Activated B cell treated with CpG ODN at 0.5 μM for 24 hours (primary cell): ENCODE measurements around the gene SH3RF3. TPM values are rescaled to one million over a fixed set of nuclear protein-coding genes. Genes with fewer than 3 reads are reported as not detected.

Source experiments
- ATAC-seq: fragments of 200-7000 bp; cut with Tn5 transposase; one replicate; pipeline ENCODE4 v1.10.0; 2021; ENCODE audit warnings: low read depth, mild to moderate bottlenecking, moderate library complexity
- CTCF ChIA-PET: fragments of 350-600 bp; sonication (Branson Sonifier 250); formaldehyde crosslinking; loops from one replicate; lab custom pipeline; 2021; ENCODE audit warnings: antibody characterized with exemption; lab: Charles Lee
- POLR2A ChIA-PET: fragments of 350-600 bp; sonication (Branson Sonifier 250); formaldehyde crosslinking; loops from one replicate; lab custom pipeline; 2021; ENCODE audit warnings: antibody characterized with exemption; lab: Charles Lee
- DNase-seq: peaks from one replicate; pipeline ENCODE4 v3.0.0; 2022
- H3K27ac Mint-ChIP-seq: one replicate; pipeline ENCODE4 v1.8.0; 2020; ENCODE audit warnings: mixed read lengths
- H3K27me3 Mint-ChIP-seq: one replicate; pipeline ENCODE4 v1.8.0; 2021; ENCODE audit warnings: mixed read lengths
- H3K36me3 Mint-ChIP-seq: one replicate; pipeline ENCODE4 v1.8.0; 2021; ENCODE audit warnings: low read depth, mixed read lengths
- H3K4me1 Mint-ChIP-seq: one replicate; pipeline ENCODE4 v1.8.0; 2021; ENCODE audit warnings: mixed read lengths
- H3K4me3 Mint-ChIP-seq: one replicate; pipeline ENCODE4 v1.8.0; 2020; ENCODE audit warnings: mild to moderate bottlenecking, mixed read lengths
- H3K9me3 Mint-ChIP-seq: one replicate; pipeline ENCODE4 v1.8.0; 2020; ENCODE audit warnings: mixed read lengths
- intact Hi-C: fragments of 100-400 bp; cut with micrococcal nuclease; formaldehyde crosslinking; loops from one replicate; pipeline ENCODE4 v1.15.1; 2024
- total RNA-seq: library from RNA; stranded (reverse); gene quantifications from 2 replicates; pipeline ENCODE4 v1.2.3, GENCODE V29; 2022
- TF ChIP-seq, protein P1 (sequence below): fragments of 200-600 bp; IDR thresholded peaks from one replicate; pipeline ENCODE4 v1.8.0; 2022; ENCODE audit warnings: antibody characterized with exemption, mild to moderate bottlenecking

Gene SH3RF3
- total RNA-seq, 1 donor from 2014 or later, result 0.09 TPM

DNA sequence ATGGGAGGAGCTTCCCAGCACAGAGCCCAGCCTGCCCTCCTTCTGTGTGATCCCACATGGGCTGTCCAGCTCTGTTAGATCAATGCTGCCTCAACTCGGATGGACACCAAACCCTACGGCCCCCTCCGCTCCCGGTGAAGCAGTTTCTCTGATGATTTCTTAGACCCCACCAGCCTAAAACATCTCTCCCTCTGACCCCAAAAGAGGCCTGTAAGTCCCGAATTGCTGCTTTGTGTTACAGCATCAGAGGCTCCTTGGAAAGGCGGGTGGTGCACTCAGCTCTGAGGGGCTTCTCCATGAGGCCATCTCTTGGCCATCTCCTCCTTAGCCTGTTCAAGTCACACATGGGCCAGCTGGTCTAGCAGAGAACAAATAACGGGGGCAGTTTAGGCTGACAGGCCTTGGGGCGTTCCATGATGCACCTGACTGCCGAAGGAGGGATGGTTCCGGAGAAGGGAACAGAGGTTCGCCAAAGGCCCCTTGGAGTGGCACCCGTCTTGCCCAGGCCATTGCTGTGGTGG lies 240.7 kb downstream of the SH3RF3 start:
- no peak overlapping the region for H3K4me3 Mint-ChIP-seq
- ATAC-seq, result no peak
- POLR2A ChIA-PET, result no interaction called here
- no peaks in the 10 kb centered on the region for H3K9me3 Mint-ChIP-seq
- H3K27me3 Mint-ChIP-seq, result no peaks in the 10 kb centered on the region
- no peaks in the 10 kb centered on the region for H3K4me1 Mint-ChIP-seq
- no peaks in the 10 kb centered on the region for H3K36me3 Mint-ChIP-seq
- no peak for DNase-seq
- TF ChIP-seq, protein P1, sequence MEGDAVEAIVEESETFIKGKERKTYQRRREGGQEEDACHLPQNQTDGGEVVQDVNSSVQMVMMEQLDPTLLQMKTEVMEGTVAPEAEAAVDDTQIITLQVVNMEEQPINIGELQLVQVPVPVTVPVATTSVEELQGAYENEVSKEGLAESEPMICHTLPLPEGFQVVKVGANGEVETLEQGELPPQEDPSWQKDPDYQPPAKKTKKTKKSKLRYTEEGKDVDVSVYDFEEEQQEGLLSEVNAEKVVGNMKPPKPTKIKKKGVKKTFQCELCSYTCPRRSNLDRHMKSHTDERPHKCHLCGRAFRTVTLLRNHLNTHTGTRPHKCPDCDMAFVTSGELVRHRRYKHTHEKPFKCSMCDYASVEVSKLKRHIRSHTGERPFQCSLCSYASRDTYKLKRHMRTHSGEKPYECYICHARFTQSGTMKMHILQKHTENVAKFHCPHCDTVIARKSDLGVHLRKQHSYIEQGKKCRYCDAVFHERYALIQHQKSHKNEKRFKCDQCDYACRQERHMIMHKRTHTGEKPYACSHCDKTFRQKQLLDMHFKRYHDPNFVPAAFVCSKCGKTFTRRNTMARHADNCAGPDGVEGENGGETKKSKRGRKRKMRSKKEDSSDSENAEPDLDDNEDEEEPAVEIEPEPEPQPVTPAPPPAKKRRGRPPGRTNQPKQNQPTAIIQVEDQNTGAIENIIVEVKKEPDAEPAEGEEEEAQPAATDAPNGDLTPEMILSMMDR, result no peak
- H3K27ac Mint-ChIP-seq, result no peak overlapping the region
- CTCF ChIA-PET, result no interaction called here
- intact Hi-C loops, result no loop called here

- Mint-ChIP-seq H3K4me1 (no peaks in the 10 kb centered on the region), H3K27me3 (no peaks in the 10 kb centered on the region), H3K36me3 (no peaks in the 10 kb centered on the region), H3K4me3 (no peak overlapping the region), H3K9me3 (no peaks in the 10 kb centered on the region), H3K27ac (no peak overlapping the region)
- DNase-seq (no peak), ATAC-seq (no peak)
- intact Hi-C loops, result no loop called here
- TF ChIP-seq, protein P1, result no peak
- POLR2A ChIA-PET, result no interaction called here
- CTCF ChIA-PET, result no interaction called here
These were observed 241.5 kb downstream of the SH3RF3 start for GRCh38 chr2:109370399-109371035.

GRCh38 chr2:109371481-109372170 lies 242.6 kb downstream of the SH3RF3 start:
- TF ChIP-seq, protein P1, result no peak
- DNase-seq (peak; percentile 4), ATAC-seq (no peak)
- Mint-ChIP-seq H3K4me3 (no peak overlapping the region), H3K27me3 (no peaks in the 10 kb centered on the region), H3K4me1 (no peaks in the 10 kb centered on the region), H3K9me3 (no peaks in the 10 kb centered on the region), H3K27ac (no peak overlapping the region), H3K36me3 (no peaks in the 10 kb centered on the region)
- intact Hi-C loops, result no loop called here
- POLR2A ChIA-PET, result no interaction called here
- CTCF ChIA-PET, result no interaction called here

GRCh38 chr2:109372171-109372568 lies 243.2 kb downstream of the SH3RF3 start:
- Mint-ChIP-seq H3K4me3 (no peak overlapping the region), H3K4me1 (no peaks in the 10 kb centered on the region), H3K27me3 (no peaks in the 10 kb centered on the region), H3K9me3 (no peaks in the 10 kb centered on the region), H3K27ac (no peak overlapping the region), H3K36me3 (no peaks in the 10 kb centered on the region)
- CTCF ChIA-PET, result no interaction called here
- intact Hi-C loops, result no loop called here
- TF ChIP-seq, protein P1, result no peak
- DNase-seq, result peak; percentile 3
- no peak for ATAC-seq
- POLR2A ChIA-PET, result no interaction called here

DNA sequence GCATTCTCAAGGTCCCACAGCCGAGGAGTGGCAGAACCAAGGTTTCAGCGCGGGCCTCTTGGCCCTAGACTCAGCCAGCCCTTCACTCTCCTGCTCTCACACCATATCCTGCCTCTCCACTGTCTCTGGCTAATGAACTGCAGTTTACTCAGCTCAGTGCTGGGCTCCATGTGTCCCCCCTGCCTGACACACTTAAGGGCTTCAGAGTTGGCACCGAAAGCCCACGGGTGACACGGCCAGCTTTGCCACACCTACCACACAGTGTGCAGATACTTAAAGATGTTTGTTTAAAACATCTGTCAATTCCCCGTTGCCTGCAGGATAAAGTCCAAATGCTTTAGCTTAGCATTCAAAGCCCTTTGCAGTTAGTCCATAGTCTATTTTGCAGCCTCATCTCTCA lies 243.6 kb downstream of the SH3RF3 start:
- peak; percentile 1 for DNase-seq
- ChIA-PET POLR2A (no interaction called here), CTCF (no interaction called here)
- no peaks in the 10 kb centered on the region for H3K9me3 Mint-ChIP-seq
- no peak overlapping the region for H3K27ac Mint-ChIP-seq
- no peaks in the 10 kb centered on the region for H3K4me1 Mint-ChIP-seq
- H3K4me3 Mint-ChIP-seq, result no peak overlapping the region
- H3K27me3 Mint-ChIP-seq, result no peaks in the 10 kb centered on the region
- intact Hi-C loops, result no loop called here
- ATAC-seq, result no peak
- TF ChIP-seq, protein P1, result no peak
- H3K36me3 Mint-ChIP-seq, result no peaks in the 10 kb centered on the region
